ENCODE measurements around the gene EPAS1.

DNA sequence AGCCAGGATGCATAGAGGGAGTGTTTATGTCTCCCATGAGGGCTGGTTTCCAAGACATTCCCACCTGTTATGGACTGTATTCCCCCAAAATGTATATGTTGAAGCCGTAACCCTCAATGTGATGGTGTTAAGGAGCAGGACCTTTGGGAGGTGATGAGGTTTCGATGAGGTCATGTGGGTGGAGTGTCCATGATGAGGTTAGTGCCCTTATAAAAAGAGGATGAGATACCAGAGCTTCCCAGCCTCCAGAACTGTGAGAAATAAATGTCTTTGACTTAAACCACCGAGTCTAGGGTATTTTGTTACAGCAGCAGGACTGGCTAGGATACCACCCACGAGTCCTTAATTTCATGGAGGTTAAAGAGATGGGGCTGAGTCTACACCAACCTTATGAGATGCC lies 22.6 kb upstream of the EPAS1 start:
- TF ChIP-seq, protein P1, sequence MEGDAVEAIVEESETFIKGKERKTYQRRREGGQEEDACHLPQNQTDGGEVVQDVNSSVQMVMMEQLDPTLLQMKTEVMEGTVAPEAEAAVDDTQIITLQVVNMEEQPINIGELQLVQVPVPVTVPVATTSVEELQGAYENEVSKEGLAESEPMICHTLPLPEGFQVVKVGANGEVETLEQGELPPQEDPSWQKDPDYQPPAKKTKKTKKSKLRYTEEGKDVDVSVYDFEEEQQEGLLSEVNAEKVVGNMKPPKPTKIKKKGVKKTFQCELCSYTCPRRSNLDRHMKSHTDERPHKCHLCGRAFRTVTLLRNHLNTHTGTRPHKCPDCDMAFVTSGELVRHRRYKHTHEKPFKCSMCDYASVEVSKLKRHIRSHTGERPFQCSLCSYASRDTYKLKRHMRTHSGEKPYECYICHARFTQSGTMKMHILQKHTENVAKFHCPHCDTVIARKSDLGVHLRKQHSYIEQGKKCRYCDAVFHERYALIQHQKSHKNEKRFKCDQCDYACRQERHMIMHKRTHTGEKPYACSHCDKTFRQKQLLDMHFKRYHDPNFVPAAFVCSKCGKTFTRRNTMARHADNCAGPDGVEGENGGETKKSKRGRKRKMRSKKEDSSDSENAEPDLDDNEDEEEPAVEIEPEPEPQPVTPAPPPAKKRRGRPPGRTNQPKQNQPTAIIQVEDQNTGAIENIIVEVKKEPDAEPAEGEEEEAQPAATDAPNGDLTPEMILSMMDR (IDR thresholded peaks at IDR 0.05) = no peak
- no peak for TF ChIP-seq POLR2A (IDR thresholded peaks at IDR 0.05)
